HEK293T (cell line): ENCODE data around the gene TSEN54.

ENCODE experiments used
- CTCF ChIA-PET: fragments of 350-600 bp; formaldehyde crosslinking; extraction: SDS; loops from one replicate; lab custom pipeline; 2021; ENCODE audit warnings: antibody characterized with exemption, inconsistent platforms; lab: Yijun Ruan, JAX
- POLR2A ChIA-PET: fragments of 350-600 bp; formaldehyde crosslinking; extraction: SDS; loops from one replicate; lab custom pipeline; 2020; ENCODE audit warnings: antibody characterized with exemption, inconsistent platforms; lab: Yijun Ruan, JAX
- DNase-seq: peaks from one replicate; pipeline ENCODE4 v3.0.0; 2012; ENCODE audit warnings: mixed read lengths; ENCODE audit errors: extremely low spot score
- BHLHE40 ChIP-seq: fragments of 450-650 bp; IDR thresholded peaks from 2 replicates; pipeline ENCODE4 v1.6.1; 2016; ENCODE audit warnings: mild to moderate bottlenecking, moderate library complexity, borderline replicate concordance
- CTBP1 ChIP-seq: fragments of 450-650 bp; IDR thresholded peaks from 2 replicates; pipeline ENCODE4 v1.6.1; 2016; ENCODE audit warnings: borderline replicate concordance
- FOXA1 ChIP-seq: fragments of 450-650 bp; IDR thresholded peaks from 2 replicates; pipeline ENCODE4 v1.6.1; 2016; ENCODE audit warnings: mild to moderate bottlenecking
- FOXK2 ChIP-seq: fragments of 450-650 bp; IDR thresholded peaks from 2 replicates; pipeline ENCODE4 v1.6.1; 2016; ENCODE audit warnings: mild to moderate bottlenecking
- FOXM1 ChIP-seq: fragments of 450-650 bp; IDR thresholded peaks from 2 replicates; pipeline ENCODE4 v1.6.1; 2017; ENCODE audit warnings: mild to moderate bottlenecking, borderline replicate concordance
- HDGF ChIP-seq: fragments of 450-650 bp; IDR thresholded peaks from 2 replicates; pipeline ENCODE4 v1.6.1; 2017; ENCODE audit warnings: antibody characterized with exemption, borderline replicate concordance
- L3MBTL2 ChIP-seq: fragments of 450-650 bp; conservative IDR thresholded peaks from 2 replicates; pipeline ENCODE4 v1.6.1; 2016; ENCODE audit warnings: mild to moderate bottlenecking
- PKNOX1 ChIP-seq: fragments of 450-650 bp; IDR thresholded peaks from 2 replicates; pipeline ENCODE4 v1.6.1; 2016
- SP1 ChIP-seq: fragments of 450-650 bp; IDR thresholded peaks from 2 replicates; pipeline ENCODE4 v1.6.1; 2017
- SUZ12 ChIP-seq: fragments of 450-650 bp; IDR thresholded peaks from 2 replicates; pipeline ENCODE4 v1.6.1; 2016; ENCODE audit warnings: mild to moderate bottlenecking
- TARDBP ChIP-seq: fragments of 450-650 bp; IDR thresholded peaks from 2 replicates; pipeline ENCODE4 v1.6.1; 2016
- ZNF384 ChIP-seq: fragments of 450-650 bp; IDR thresholded peaks from 2 replicates; pipeline ENCODE4 v1.6.1; 2016

The TSEN54 gene

DNA sequence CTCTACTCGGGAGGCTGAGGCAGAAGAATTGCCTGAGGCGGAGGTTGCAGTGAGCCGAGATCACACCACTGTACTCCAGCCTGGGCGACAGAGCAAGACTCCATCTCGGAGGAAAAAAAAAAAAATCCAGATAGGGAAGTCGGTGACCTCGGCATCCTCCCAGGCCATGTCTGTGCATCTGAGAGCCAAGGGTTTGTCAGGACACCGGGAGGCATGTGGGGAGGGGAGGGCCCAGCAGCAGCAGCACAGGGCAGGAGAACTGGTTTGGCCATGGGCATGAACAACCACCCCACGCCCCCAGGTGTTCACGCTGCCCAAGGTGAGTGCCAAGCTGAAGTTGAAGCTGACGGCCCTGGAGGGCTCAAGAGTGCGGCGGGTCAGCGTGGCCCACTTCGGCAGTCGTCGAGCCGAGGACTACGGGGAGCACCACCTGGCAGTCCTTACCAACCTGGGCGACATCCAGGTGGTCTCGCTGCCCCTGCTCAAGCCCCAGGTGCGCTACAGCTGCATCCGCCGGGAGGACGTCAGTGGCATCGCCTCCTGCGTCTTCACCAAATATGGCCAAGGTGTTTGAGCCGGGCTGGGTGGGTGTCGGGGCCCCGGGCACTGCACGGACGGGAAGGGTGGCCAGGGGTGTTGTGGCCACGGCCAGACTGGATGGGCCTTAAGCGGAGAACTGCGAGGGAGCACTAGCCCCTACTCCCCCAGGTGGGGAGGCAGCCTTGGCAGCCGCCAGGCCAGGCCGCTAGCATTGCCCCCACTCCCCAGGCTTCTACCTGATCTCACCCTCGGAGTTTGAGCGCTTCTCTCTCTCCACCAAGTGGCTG is 56.6 kb downstream of the TSEN54 start:
- no peak for DNase-seq
- TF ChIP-seq BHLHE40 (no peak), L3MBTL2 (no peak), FOXA1 (no peak), TARDBP (no peak), PKNOX1 (no peak), CTBP1 (no peak), HDGF (no peak), FOXK2 (no peak)
- ChIA-PET POLR2A (no interaction called here), CTCF (no interaction called here)

- POLR2A ChIA-PET, result no interaction called here
Measured at GRCh38 chr17:75573540-75573957, 57.2 kb downstream of the TSEN54 start.

GRCh38 chr17:75573994-75574393 is 57.7 kb downstream of the TSEN54 start:
- ChIA-PET POLR2A (no interaction called here), CTCF (no interaction called here)
- DNase-seq, result no peak
- no peak for TF ChIP-seq BHLHE40
- no peak for TF ChIP-seq L3MBTL2
- TF ChIP-seq TARDBP, result no peak
- no peak for TF ChIP-seq ZNF384
- no peak for TF ChIP-seq SUZ12
- no peak for TF ChIP-seq FOXM1
- no peak for TF ChIP-seq PKNOX1

More at GRCh38 chr17:75573540-75573957, 57.2 kb downstream of the TSEN54 start:
- no peak for TF ChIP-seq SP1
- CTCF ChIA-PET, result no interaction called here
- DNase-seq, result no peak
